OCI-LY1 (cell line): ENCODE results near the gene CYP11A1.

ENCODE experiments used
- EZH2 ChIP-seq: fragments of 200-600 bp; sonication (generic), shearing (Covaris generic); IDR thresholded peaks from 2 replicates; pipeline ENCODE4 v1.8.0; 2017; ENCODE audit warnings: borderline replicate concordance, mixed run types, mild to moderate bottlenecking, antibody characterized with exemption, low read length, moderate library complexity, mixed read lengths
- TF ChIP-seq, protein P1 (sequence below): fragments of 200-600 bp; sonication (generic), shearing (Covaris generic); IDR thresholded peaks from 2 replicates; pipeline ENCODE4 v1.5.1; 2017; ENCODE audit warnings: mild to moderate bottlenecking, antibody characterized with exemption, low read length, moderate library complexity, mixed read lengths

DNA sequence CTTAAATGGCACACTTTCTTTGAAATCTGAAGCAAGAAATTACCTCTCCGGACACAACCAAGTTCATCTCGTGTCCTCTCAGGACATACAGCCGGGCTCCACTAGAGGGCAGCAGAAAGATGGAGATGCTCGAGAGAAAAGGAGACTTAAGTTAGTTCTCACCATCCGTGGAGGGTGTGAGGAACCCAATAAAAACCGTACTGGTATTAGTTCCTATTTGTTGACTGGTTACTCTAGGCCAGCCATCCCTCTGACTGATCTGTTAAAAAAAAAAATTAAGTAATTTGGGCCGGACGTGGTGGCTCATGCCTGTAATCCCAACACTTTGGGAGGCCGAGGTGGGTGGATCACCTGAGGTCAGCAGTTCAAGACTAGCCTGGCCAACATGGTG is 7.9 kb upstream of the CYP11A1 start:
- TF ChIP-seq, protein P1, sequence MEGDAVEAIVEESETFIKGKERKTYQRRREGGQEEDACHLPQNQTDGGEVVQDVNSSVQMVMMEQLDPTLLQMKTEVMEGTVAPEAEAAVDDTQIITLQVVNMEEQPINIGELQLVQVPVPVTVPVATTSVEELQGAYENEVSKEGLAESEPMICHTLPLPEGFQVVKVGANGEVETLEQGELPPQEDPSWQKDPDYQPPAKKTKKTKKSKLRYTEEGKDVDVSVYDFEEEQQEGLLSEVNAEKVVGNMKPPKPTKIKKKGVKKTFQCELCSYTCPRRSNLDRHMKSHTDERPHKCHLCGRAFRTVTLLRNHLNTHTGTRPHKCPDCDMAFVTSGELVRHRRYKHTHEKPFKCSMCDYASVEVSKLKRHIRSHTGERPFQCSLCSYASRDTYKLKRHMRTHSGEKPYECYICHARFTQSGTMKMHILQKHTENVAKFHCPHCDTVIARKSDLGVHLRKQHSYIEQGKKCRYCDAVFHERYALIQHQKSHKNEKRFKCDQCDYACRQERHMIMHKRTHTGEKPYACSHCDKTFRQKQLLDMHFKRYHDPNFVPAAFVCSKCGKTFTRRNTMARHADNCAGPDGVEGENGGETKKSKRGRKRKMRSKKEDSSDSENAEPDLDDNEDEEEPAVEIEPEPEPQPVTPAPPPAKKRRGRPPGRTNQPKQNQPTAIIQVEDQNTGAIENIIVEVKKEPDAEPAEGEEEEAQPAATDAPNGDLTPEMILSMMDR, result peak; percentile 83
- TF ChIP-seq EZH2, result no peak
